GM12892 (cell line): ENCODE measurements around the gene TTLL5.

Experiments
- DNase-seq: peaks from one replicate; pipeline ENCODE4 v3.0.0; 2011; ENCODE audit not compliant: insufficient read length
- FAIRE-seq: peaks from 2 replicates; lab custom pipeline; 2011; peaks lifted over from hg19 to GRCh38; lab: Jason Lieb, UNC
- POLR2A ChIP-seq: IDR thresholded peaks from 2 replicates; pipeline ENCODE4 v1.6.1; 2011; ENCODE audit warnings: low read depth, low read length, control low read depth
- POLR2AphosphoS5 ChIP-seq: IDR thresholded peaks from 2 replicates; pipeline ENCODE4 v1.6.1; 2011; ENCODE audit warnings: low read depth, low read length, control low read depth
- TAF1 ChIP-seq: IDR thresholded peaks from 2 replicates; pipeline ENCODE4 v1.6.1; 2011; ENCODE audit warnings: low read depth, mild to moderate bottlenecking, control low read depth, low read length, borderline replicate concordance

The TTLL5 gene

DNA sequence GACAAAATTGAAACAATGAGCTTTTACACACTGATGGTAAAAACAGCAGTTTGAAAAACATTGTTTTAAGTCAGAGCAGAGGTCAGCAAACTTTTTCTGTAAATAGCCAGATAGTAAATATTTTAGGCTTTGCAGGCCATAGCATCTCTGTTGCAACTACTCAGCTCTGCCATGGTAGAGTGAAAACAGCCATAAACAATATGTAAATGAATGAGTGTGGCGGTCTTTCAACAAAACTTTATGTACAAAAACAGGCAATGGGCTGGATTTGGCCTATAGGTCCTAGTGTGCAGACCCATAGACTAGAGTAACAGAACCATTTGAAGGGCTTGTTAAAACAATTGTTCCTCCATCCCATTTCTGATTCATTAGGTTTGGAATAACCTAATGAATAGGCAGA is 205.9 kb downstream of the TTLL5 start:
- no peak for FAIRE-seq
- no peak for DNase-seq
- TF ChIP-seq POLR2AphosphoS5, result no peak

DNA sequence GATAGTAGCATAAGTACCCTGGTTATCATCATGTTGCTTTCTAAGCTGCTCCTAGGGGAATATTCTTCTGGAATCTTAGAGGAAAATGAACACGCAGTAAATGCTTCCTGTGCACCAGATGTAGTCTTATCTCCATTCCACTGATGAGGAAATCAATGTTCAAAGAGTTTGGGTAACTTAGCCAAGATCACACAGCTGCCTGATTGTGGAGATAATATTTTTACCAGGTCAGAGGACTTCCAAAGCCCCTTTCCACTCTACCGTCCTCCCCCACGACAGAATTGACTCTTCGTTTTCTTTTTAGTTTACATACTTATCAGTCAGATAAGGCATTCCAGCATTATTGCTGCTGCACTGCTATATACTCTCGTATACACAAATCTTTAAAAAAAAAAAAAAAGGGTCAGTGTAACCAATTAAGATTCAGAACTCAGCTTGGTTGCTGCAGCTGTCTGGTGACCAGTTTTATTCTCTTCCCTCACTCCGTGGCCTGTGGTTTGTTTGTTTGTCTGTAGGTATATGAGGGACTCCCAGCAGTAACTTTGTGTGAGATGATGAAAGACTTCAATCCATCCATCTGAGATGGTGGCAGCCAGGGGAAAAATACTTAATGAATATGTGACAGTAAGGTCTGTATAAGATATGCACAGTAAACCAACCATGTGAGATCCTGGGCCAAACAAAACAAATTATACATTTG is 210.3 kb downstream of the TTLL5 start:
- DNase-seq (no peak), FAIRE-seq (no peak)
- no peak for TF ChIP-seq POLR2A

DNA sequence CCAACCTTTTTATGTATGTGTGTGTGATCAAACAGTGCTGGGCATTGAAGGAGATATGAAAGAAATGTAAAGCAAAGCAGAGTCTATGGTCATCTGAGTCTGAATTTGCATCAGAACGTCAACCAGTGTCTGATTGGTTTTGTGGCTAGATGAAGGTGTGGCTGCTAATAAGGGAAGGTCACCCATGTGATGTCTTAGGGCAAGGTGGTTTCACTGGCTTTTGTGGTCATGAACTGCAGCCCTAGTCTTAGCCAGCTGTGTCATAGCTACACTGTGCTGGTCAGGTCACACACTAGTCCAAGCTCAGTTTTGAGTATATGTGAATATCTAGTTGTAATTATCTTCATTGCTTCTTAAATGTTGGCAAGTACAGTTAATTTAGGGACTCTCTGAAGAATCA is 214.9 kb downstream of the TTLL5 start:
- no peak for TF ChIP-seq POLR2AphosphoS5
- no peak for TF ChIP-seq POLR2A
- FAIRE-seq (peak; percentile 76), DNase-seq (peak; percentile 21)

DNA sequence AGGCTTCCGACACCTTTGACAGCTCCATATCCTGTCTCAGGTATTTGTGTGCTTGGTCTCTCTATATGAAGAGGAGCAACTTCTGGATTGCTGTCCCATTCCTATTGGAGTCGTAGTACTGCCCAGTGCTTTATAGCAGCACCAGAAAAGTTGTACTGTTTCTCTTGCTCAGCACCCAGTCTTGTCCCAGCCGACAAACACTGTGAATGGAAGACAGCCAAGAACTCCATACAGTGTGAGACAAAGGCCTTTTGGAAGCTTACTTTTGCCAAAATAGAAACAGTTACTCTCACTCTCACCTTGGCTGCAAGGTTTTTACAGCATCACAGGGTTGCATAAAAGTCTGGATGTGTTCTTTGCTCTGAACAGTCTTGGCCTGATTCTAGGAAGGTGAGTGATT is 215.5 kb downstream of the TTLL5 start:
- DNase-seq, result no peak
- FAIRE-seq, result no peak
- TF ChIP-seq POLR2A (no peak), POLR2AphosphoS5 (no peak), TAF1 (no peak)

DNA sequence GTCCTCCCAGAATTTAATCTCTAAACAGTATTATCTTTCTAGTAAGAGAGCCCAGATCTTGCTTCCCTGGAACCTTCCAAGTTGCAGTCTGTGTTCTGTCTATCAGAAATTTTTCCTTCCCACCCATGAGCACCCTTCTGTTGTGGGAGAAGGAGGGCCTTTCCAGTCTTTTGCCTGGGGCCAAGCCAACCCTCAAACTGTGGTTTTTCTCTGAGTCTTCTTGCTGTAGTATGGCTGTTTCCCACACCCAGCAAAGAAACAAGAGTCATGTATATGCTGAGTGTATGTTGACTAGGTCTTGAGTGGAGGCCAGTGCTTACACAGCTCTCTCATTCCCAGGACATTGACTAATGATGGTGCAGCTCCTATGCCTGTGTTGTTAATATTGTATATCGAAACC is 216.2 kb downstream of the TTLL5 start:
- TF ChIP-seq TAF1, result no peak
- no peak for TF ChIP-seq POLR2A
- no peak for TF ChIP-seq POLR2AphosphoS5
- DNase-seq, result no peak
- peak; percentile 14 for FAIRE-seq

DNA sequence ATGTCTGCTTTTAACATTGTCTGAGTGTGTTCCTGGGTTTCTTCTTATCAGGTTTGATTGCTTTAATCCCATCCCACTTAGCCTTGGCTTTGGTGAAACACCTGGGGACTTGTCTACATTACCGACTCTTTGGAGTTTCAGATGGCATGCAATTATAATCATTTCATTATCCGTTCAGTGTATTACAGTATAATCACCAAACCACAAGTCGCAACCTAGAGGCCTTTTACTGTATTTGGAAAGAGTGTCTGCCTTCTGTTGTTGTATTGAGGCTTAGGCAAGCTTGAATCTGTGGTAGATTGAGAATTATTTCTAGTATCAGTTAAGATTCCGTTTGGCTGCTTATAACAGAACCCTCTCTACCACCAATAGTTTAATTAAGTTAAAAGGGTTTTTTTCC is 216.8 kb downstream of the TTLL5 start:
- no peak for DNase-seq
- no peak for FAIRE-seq
- TF ChIP-seq POLR2AphosphoS5, result no peak
- no peak for TF ChIP-seq POLR2A
- TF ChIP-seq TAF1, result no peak

DNA sequence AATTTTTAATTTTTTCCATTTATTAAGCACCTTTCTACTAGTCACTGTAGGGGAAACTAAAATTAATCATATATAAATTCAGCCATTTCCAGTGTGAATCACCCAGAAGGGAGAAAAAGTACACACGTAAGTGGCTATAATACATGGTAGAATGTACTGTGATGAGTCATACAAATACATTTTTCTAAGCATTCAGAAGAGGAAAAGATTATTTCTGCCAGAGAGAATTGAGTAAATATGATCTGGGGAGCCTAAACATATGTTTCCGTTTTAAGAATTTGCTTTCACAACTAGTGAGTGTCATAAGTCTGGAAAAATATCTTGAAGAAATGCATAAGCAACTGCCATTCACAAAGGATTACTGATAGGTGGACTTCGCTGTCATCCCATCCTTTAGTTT is 218.0 kb downstream of the TTLL5 start:
- peak; percentile 54 for FAIRE-seq
- no peak for DNase-seq
- TF ChIP-seq POLR2A (no peak), POLR2AphosphoS5 (no peak), TAF1 (no peak)

DNA sequence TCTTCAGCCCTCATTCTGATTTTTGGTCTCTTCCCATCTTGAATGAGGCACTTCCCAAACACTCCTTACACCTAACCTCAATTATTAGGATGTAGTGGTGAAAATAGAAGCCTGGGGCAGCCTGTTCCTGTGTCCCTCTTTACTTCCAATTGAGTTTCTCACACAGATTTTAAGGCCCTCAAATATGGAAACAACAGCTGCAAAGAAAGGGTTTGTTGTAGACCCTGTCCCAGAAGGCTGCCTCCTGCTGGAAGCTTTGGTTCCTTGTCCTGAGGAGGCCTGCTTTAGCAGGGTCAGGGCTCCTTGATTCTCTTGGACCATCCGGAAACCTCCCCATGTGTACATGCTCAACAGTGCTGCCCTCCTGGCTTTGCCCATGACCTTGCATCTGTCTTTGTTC is 219.5 kb downstream of the TTLL5 start:
- no peak for TF ChIP-seq POLR2A
- TF ChIP-seq POLR2AphosphoS5, result no peak
- no peak for TF ChIP-seq TAF1
- DNase-seq (no peak), FAIRE-seq (no peak)

DNA sequence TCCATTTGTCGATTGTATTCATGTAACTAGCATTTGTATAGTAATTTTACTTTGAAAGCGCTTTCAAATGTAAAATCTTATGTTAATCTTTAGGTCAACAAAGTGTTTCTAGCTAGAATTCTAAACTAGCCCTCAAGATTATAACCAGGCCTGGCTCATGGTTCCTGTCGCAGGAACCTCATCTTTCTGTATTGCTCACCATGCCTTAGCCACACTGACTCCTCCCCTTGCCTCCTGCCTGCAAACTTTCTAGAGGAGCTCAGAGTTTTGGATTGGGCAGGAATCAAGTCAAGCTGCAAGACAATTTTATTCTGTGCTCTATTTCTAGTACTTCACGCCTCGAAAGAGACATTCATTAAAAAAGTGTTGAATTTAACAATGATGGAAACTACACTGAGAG is 220.9 kb downstream of the TTLL5 start:
- FAIRE-seq (no peak), DNase-seq (no peak)
- TF ChIP-seq POLR2AphosphoS5 (no peak), POLR2A (no peak), TAF1 (no peak)

DNA sequence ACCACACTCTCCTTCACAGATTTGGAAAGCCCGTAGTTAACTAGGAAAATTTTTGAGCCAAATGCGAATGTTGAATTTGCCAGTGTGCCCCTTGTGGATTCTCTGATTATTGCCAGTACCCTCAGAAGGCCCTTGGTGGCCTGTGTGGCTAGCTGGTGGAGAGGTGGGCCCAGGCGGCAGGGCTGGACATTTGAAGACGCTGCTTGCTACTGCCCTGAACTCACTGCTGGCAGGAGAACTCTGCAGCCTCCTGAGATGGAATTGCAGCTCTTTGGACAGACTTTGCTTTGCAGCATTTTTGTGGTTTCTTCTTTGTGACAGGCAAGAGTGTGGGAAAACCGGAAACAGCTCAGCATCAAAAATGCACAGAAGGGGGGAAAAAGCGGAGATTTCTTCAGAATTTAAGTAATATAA is 223.2 kb downstream of the TTLL5 start:
- no peak for DNase-seq
- FAIRE-seq, result no peak
- TF ChIP-seq TAF1 (no peak), POLR2A (no peak), POLR2AphosphoS5 (no peak)

DNA sequence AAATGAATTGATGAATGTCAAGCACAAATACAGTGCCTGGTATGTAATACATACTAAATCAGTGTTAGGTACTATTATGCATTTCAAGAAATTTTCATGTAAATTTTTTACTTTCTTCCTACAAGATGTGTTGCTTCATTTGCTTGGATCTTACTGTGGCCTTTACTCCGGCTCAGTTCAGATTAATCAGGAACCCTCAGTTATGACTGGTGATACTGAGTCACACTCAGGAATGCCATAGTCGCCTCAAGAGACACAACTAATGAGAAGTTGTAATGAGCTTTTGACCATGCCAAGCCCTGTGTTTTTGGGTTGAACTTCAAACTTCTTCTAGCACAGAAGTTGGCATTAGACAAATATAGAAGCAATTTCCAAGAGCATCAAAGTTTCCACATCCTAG is 224.8 kb downstream of the TTLL5 start:
- DNase-seq, result no peak
- no peak for FAIRE-seq
- no peak for TF ChIP-seq POLR2AphosphoS5
- TF ChIP-seq TAF1, result no peak
- TF ChIP-seq POLR2A, result no peak

DNA sequence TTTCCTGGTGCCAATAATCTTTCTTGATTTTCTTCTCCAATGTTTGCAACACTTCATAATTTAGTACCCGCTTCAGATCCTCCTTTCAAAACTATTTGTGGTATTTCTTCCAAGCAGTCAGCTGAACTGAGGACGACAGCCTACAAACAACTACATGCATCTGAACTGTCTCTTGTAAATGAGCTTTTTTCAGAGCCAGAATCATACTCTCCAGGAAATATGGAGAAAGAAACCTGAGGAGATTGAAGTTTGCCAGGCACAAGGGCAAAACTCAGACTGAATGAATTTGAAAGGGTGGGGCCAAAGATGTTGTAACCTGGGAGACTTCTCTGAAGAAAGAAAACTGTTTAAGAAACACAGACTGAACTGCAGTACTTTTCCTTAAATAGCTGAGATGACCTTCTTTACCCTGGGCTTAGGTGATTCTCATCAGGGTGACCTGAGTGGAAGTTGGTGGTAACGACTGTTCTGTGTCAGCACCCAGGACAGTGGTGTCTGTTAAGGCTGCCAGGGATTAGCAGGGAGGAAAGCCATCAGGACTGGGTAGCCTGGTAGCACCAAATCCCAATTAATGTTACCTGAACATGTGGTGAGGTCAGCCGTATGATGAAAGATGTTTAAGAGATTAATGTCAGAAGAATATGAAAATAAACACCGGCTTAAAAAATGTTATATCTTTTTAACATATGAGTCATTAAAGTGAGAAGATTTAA is 225.7 kb downstream of the TTLL5 start:
- DNase-seq (no peak), FAIRE-seq (no peak)
- TF ChIP-seq POLR2A (no peak), POLR2AphosphoS5 (no peak), TAF1 (no peak)

DNA sequence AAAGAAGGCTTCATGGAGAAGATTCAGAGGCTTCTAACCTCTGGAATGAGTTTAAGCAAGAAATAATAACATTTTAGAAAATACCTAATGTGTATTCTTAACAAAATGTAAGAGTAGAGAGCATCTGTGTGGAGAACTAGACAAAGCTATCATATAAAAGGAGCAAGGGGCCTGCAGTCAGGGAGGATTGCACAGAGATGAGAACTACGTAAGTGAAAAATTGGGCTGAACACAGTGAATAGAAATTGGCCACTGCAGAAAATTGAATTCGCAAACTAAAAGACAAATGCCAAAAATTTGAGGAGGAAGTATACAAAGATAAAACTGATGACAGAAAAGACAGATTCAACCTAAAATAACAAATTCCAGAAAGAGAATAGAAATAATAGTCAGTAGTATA is 227.9 kb downstream of the TTLL5 start:
- FAIRE-seq (no peak), DNase-seq (no peak)
- TF ChIP-seq POLR2AphosphoS5 (no peak), POLR2A (no peak), TAF1 (no peak)
